Renal cortical epithelial cell (primary cell): ENCODE data around the gene PIGQ. TPM values are rescaled to one million over a fixed set of nuclear protein-coding genes. Genes with fewer than 3 reads are reported as not detected.

Experiments
- DNase-seq: peaks from one replicate; pipeline ENCODE4 v3.0.0-alpha.2; 2011; ENCODE audit warnings: low read depth
- total RNA-seq: library from RNA; depleted of rRNA; stranded (reverse); fragments of >200 nt; gene quantifications from 2 replicates; pipeline ENCODE4 v1.2.3, GENCODE V29; 2014

Gene PIGQ
- 30.9 and 68.5 TPM in 2 replicates for total RNA-seq

DNA sequence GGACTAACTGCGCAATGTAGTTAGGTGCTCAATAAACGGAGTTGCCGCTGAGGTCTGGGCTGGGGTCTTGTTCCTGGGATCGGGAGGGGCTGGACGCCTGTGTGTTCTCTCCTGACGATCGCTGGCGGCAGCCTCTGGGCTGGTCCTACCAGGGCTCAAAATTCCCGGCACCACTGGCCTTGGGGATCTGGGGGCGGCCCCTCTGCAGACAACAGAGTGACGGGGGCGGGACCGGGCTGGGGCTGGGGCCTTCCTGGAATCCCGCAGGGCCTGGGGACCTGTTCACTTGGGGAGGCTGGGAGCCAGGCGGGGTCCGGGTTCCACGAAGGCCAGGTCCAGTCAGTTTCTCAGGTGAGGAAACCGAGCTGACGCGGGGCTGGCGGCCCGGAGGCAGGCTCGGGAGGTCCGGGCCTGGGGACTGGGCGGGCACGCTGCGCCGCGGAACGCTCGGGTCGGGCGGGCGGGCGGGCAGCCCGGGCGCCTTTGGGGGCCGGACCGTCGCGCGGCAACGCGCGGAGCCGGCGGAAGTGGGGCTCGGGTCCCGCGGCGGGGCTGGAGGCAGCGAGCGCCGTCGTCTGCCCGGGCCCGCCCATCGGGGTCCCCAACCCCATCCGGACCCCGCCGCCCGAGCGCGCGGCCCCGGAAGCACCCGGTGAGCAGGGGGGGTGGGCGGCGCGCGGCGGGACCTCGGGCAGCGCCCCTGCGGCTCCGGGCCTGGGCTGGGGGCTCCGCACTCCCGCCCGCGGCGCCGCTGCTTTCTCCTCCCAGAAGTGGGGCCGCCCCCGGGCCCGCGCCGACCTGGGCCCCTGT is at the start of gene PIGQ:
Gene PIGQ (plus strand): TSS at position 524 of the 810 bp plus-strand sequence. CDS start 4,107 bp downstream, outside the sequence.
- no peak for DNase-seq

DNA sequence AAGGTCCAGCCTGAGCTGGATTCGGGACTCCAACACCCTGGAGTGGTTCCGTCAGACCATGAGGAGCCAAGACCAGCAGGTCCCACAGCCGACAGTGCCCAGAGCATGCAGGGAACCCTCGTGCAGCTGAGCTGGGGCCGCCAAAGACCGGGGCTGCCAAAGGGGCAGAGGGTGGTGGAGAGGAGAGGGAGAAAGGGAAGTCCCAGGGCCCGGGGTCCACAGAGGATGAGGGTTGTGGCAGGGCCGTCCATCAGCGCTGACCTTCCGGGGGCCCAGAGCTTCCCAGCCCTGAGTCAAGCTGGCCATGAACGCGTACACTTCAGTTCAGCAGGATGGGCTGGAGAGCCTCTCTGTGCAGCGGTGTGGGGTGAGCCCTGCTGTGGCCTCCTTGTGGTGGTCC is 48.9 kb upstream of the PIGQ start:
- no peak for DNase-seq

DNA sequence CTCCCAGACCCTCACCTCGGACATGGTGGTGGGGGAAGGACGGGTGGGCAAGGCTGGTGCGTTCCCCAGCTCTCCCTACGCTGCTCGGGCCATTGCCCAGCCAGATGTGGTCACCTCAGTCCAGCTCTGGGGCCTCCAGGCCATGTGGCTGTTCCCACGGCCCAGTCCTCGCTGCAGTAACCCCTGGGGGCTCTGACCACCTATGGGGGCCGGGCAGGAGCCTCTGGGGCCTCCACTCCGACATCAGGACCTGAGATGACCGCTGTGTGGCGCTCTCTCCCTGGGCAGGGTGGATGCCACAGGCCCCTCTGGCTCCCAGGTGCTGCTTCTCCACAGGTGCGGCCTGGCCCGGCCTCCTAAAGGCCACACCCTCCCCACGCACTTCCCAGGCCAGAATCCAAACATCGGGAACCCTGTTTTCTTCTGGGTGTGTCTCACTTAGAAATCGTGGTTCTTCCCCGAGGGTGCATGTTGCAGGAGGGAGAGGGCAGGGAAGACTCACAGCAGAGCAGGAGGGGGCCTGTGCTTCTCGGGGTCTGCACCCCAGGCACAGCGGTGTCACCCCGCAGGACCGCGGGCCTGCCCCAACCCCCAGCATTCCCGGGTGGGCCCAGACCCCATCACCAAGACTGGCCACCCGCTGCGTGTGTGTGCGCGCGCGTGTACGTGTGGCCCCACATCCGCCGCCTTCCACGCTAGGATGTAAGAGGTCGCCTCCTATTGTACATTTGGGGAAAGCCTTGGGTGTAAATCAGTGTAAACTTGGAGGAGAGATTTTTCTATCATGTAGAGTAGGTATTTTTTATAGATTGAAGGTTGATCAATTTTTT is 48.2 kb upstream of the PIGQ start:
- no peak for DNase-seq

DNA sequence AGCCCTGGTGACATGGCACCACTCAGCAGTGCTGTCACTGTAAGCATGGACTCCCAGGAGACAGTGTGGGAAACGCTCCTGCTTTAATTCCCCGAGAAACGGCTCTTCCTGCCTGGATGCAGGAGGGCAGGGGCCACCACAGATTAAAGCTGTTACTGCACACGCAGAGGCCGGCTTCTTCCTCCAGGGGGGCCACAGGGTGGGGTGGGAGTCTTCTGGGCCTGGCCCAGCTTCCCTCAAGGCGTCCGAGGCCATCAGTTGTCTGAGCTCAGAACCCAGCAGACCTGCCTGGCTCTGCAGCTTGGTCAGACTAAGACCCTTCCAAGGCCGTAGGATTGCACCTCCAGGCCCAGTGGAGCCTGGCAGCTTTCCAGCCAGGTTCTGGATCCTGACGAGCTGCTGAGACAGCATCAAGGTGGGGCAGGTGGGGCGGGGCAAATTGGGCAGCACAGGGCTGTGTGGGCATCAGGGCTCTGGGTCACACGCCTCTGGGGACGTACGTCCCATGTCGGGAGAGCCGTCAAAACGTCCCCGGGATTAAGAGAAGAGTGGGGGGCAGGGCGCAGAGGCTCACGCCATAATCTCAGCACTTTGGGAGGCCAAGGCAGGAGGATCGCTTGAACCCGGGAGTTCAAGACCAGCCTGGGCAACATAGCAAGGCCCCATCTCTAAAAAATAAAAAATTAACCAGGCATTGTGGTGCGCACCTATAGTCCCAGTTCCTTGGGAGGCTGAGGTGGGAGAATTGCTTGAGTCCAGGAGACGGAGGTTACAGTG is 47.3 kb upstream of the PIGQ start:
- DNase-seq = no peak

DNA sequence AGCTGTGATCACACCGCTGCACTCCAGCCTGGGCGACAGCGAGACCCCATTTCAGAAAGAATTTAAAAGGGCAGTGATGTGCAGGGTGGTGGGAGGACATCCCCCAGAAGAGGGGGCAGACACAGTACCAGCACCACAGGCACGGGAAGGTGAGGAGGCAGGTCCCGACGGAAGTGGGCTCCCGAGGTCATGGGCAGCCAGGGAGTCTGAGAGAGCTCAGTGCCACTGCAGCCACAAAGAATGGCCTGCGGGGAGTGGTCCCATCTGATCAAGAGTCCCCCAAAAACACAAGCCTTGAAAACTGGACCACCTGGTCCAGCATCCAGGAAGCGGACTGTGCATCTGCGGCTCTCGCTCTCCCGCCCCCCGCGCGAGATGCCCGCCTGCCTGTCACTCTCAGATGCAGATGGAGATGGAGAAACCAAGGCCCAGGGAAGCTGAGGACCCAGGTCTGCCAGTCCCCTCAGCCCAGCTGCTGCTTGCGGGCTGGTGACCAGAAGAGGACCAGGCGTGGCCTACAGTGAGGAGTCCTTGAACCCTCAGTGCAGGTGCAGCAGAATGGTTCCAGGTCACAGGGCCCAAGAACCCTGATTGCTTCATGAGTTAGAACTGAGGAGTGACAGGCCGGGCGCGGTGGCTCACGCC is 46.5 kb upstream of the PIGQ start:
- no peak for DNase-seq

DNA sequence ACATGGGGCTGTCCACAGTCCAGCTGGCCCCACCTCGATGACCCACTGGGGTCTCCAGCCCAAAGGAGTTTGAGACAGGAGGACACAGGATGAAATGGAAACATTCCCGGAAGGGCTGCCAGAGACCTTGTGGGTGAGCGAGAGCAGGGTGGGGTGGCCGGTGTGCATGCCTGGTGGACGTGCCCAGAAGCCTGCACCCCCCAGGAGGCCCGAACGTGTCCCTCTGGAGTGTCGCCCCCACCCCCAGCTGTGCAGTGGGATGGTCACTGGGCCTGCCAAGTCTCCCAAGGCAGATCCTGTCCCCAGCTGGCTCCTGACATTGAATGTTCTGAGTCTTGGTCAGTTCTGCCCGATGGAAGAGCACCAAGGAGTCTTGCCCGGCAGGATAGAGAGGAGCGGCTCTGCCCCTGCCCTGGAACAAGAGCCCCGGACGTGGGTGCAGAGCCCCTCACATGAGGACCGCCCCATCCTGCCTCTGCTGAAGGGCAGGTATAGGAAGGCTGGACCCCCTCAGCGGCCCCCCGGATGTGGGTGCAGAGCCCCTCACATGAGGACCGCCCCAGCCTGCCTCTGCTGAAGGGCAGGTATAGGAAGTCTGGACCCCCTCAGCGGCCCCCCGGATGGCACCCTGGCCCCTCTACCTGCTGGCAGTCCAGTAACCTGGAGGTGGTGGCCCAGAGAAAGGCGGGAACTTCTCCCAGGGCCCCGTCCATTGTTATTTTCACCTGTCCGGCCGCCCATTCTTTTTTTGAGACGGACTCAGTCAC is 45.3 kb upstream of the PIGQ start:
- no peak for DNase-seq

DNA sequence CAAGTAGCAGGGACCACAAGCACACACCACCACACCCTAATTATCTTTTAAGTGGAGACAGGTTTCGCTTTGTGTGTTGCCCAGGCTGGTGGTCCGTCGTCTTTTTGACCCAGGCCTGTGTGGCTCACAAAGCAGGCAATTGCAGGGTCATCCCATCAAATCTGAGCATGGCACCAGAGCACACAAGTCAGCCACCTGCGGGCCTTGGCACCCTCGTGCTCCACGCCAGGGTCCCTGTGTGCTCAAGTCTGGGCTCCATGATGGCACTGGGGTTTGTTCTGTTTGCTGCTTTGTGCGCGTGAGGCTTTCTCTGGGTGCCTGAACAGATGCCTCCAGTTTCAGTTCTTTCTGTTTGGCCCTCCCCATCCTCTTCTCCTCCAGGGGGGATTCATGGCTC is 44.6 kb upstream of the PIGQ start:
- DNase-seq = no peak

DNA sequence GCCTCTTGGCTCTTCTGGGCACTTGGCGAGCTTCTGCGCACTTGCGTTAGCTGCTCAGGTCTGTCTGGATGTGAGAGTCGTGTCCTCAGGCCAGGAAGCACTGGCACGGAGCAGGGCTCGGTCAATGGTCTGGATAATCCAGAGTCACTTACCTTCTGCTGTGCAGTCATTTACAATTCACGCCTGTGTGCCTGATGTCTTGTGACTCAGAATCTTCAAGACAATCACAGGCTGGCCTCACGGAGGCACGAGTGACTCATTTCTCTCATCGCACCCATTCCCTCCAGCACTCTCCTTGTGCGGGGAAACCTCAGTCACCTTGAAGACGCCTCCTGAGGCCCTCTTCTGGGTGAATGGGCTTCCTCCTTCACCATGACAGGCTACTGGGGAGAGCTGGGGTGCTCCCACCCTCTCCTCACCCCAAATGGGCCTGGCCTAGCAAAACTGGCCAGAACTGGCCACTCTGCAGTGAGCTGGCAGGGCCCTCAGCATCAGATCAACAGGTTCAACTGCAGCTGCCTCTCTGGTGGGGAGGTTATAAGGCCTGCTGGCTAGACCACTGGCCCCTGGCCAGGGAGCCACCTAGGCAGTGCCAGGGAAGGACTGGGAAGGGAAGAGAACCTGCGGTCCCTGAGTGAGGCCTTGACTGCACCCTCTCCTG is 44.1 kb upstream of the PIGQ start:
- DNase-seq = peak; percentile 97

DNA sequence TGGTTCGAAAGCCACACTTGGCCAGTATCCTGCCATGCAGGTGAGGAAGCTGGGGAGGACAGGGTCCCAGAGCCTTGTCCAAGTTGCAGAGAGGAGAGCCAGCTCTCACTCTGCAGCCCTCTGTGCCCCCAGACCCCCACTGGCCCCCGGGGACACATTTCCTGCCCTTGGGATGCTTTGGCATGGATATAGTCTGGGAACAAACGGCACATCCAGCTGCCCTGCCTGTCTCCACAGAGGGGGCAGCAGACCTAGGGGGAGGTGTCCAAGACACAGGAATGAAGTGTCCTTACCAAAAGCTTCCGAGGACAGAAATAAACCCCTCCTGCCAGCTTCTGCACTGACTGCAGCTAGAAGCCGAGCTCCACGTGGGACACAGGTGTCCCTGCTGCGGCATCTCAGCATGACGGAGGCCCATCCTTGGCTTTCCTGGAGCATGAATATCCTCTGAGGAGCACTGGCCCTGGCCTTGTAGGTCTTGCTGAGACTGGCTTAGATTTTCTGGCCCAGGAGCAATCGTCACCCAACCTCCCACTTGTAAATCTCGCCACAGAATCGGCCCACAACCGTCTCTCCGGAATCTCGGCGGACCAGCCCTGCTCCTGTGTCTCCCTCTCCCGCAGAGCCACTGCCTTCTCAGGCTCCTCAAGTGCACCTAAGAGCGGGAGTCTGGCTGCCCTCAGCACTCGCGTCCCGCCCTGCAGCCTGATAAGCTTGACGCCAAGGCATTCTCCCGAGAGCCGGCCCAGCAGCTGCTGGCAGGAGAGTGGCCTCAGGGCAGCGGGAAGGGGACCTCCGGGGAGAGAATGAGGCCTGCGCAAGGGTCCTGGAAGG is 43.4 kb upstream of the PIGQ start:
- no peak for DNase-seq

DNA sequence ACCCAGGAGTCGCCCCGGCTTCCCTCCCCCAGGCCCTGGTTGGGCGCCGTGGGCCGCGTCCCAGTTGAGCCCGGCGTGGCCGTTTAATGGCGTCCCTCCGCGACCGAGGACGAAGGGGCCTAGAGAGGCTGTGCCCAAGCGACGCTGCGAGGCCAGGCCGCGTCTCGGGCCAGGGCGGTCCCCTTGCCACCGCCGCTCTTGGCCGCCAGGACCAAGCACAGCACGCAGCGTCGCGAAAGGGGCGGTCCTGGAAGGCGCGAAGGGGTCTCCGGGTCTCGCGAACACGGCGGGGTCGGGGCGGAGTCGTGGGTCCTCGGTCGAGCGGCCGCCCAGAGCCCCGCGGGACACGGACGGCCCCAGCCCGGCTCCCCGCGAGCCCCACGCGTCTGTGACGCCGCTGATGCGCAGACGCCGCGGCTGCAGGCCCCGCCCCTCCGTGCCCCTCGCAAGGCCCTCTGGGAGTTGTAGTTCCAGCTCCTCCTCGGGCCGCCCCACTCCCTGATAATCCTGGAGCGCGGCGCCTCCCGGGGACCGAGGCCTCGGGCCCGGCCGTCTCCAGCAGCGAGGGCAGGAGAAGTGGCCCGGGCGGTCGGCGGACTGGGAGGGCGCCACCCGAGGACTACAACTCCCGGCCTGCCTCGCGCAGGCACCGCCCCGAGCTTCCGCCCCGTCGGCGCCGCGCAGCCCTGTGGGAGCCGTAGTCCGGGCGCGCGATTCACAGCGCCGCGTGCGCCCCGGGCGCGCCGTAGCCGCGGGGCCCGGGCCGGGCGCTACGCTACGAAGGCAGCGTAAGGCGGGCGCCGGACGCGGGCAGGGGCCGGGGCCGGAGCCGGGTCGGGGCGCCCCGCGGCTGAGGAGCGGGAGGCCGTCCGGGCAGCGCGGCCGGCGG is 42.5 kb upstream of the PIGQ start, which contains the start of gene CAPN15:
Gene CAPN15 (plus strand): TSS at position 698 of the 889 bp plus-strand sequence. CDS start 19,127 bp downstream, outside the sequence.
- DNase-seq = peak; percentile 49

DNA sequence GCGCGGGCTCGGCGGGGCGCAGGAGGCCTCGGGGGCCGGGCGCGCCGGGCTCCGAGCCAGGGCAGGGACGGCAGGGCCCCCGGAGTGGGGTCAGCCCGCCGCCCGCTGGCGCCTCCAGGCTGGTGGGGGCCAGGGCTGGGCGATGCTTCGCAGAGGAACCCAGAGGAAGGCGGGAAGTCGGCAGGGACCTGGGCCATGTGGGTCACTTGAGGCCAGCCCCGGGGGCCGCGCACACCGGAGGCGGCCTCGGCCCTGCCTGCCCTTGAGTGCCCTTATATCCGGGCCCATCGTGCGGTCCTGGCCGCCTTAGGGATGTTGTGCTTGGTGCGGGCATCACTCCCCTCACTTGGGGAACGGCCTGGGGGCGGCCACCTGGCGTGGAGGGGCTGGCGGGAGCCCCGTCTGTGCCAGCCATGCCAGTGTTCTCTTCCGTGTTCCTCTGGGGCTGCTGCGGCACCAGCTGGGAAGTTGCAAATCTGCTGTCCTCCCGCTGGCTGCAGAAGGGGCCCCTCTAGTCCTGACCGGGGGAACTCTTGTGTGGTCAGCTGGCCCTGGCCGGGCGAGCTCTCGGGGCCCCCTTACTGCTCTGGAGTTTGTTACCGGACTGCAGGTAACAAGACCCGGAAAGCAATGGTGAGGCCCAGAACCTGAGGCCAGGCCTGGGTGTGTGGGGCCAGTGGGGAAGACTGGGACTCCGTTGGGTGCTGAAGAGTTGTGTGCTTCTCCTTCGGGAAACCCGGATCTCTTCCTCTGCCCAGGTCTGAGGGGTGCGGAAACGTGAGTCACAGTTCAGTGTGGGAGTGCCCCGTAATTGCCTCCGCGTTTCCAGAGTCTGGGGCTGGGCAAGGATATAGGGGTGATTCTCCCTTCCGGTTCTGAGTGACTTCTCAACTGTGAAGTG is 41.4 kb upstream of the PIGQ start:
- peak; percentile 51 for DNase-seq

DNA sequence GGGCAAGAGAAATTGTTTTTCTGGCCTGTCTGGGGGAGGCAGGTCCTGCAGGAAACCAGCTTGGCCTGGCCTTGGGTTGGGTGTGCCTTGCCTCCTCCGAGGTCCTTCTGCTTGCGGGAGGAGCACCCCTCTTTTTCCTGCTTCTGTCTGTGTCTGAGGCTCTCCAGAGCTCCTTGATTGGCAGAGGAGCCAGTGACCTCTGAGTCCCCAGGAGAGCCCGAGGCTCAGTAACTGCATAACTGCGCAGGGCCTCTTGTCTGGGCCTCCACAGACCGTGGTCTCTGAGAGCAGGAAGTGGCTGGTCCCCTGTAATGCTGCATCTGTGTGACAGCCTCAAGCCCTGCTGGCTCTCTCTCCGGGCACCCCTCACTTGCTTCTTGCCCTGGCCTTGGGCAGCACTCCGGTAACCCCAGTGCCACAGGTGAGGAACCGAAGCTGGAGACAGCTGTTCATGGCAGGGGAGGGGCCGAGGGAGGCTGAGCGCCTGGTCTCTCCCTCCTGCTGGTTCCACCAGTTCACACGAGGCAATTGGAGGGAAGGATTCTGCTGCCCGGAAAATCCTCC is 40.7 kb upstream of the PIGQ start:
- DNase-seq = no peak

DNA sequence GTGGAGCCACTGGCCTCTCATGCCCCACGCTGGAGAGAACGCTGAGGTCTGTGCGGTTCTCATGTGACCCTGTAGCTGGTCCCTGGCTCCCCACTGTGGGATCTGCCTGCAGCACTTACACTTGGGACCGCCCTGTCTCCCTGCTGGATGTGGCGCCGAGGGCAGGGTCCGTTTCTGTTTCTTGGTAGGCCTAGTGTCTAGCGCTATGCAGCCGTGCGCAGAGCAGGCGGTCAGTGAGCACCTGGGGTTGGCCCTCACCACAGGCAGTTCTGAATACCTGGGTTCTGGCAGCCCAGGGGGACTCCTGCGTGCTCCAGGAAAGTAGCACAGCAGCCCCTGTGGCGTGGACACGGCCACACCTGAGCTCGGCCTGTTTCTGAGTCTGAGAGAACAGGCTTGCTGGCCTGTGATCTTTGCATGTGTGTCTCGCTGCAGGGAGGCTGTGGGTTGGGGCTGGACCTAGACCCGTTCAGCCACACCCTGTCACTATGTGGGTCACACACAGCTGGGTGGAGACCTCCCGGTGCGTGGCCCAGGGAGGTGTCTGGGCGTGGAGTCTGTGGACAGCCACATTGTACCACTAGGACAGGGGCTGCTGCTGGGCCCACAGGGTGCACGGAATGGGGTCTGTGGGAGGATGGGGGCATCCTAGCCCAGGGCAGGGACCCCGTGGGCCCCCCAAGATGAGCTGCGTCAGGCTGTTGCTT is 39.5 kb upstream of the PIGQ start:
- no peak for DNase-seq

DNA sequence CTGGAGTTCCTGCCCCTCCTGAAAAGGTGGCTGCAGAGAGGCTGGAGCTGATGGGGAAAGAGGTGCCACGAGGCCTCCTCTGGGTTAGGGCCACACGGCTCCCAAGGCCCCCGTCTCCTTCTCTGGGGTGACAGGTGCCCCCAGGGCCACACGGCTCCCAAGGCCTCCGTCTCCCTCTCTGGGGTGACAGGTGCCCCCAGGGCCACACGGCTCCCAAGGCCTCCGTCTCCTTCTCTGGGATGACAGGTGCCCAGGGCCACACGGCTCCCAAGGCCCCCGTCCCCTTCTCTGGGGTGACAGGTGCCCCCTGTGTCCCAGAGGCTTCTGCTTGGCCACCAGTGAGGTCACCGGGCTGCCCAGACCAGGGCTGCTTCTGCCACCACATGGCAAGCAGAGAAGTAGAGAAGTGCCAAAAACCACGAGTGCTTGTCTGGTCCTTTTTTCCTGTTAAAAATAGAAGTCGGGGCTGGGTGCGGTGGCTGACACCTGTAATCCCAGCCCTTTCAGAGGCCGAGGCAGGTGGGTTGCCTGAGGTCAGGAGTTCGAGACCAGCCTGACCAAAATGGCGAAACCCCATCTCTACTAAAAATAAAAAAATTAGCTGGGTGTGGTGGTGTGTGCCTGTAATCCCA is 38.2 kb upstream of the PIGQ start:
- DNase-seq = no peak

DNA sequence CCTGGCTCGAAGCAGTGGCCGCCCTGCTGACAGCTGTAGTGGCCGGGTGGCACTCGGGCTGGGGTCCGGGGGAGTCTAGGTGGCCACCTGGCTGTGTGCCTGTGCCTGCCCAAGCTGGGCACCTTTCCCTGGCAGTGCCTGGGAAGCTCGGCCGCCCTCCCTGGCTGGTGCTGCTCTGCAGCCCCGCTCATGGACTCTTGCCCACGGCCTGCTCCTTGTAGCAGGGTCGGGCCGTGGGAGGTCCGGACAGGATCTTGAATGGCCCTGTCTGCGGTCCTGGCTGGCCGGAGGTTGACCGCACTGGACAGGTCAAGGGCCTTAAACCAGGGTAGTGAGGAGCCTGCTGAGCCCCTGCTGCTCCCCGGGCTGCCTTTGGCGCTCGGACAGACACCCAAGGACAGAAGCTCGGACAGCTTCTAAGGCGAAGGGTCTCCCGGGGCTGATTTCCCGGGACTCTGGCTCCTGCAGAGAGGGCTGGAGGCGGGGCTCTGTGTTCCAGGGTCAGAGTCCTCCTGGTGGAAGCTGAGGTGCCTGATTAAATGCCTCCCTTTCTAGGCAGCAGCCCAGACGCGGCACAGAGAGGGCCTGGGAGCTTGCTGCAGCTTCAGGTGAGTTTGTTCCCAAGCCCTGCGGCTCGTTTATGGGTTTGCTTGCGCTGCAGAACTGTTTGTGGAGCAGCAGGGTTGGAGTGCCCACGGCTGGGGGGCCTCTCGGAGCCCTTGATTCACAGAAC is 36.2 kb upstream of the PIGQ start:
- DNase-seq = peak; percentile 21
